Loucy (cell line): Measurements from ENCODE around the gene DENND4C.

ENCODE experiments used
- H2AFZ ChIP-seq: fragments of 200-600 bp; sonication (generic); 2 replicates; pipeline ENCODE4 v1.6.0; 2016; ENCODE audit warnings: antibody characterized with exemption, mild to moderate bottlenecking, low read length, moderate library complexity
- H3F3A ChIP-seq: fragments of 200-600 bp; 2 replicates; pipeline ENCODE4 v1.6.0; 2016; ENCODE audit warnings: antibody characterized with exemption, low read depth, mild to moderate bottlenecking
- H3K27me3 ChIP-seq: fragments of 200-600 bp; sonication (generic); 2 replicates; pipeline ENCODE4 v1.6.1; 2014; ENCODE audit warnings: low read length, mild to moderate bottlenecking; ENCODE audit not compliant: insufficient read depth, poor library complexity, severe bottlenecking
- H3K36me3 ChIP-seq: fragments of 200-600 bp; sonication (generic); 2 replicates; pipeline ENCODE4 v1.6.1; 2016; ENCODE audit warnings: low read length; ENCODE audit not compliant: insufficient read depth
- H3K4me1 ChIP-seq: fragments of 200-600 bp; sonication (generic); 2 replicates; pipeline ENCODE4 v1.5.1; 2014; ENCODE audit warnings: low read length, mild to moderate bottlenecking; ENCODE audit not compliant: insufficient read depth, poor library complexity, severe bottlenecking
- H3K4me2 ChIP-seq: fragments of 200-600 bp; sonication (generic); 2 replicates; pipeline ENCODE4 v1.6.0; 2014; ENCODE audit warnings: antibody characterized with exemption, low read length, low read depth, mild to moderate bottlenecking; ENCODE audit not compliant: poor library complexity, severe bottlenecking
- H3K4me3 ChIP-seq: fragments of 200-600 bp; sonication (generic); 2 replicates; pipeline ENCODE4 v1.5.1; 2014; ENCODE audit warnings: low read length, mild to moderate bottlenecking, mixed read lengths; ENCODE audit not compliant: poor library complexity, severe bottlenecking
- H3K79me2 ChIP-seq: fragments of 200-600 bp; sonication (generic); 2 replicates; pipeline ENCODE4 v1.6.1; 2014; ENCODE audit warnings: low read length; ENCODE audit not compliant: insufficient read depth
- H3K9ac ChIP-seq: fragments of 200-600 bp; sonication (generic); 2 replicates; pipeline ENCODE4 v1.6.0; 2014; ENCODE audit warnings: mild to moderate bottlenecking, low read depth, low read length, moderate library complexity; ENCODE audit not compliant: poor library complexity, severe bottlenecking
- H3K9me2 ChIP-seq: fragments of 200-600 bp; sonication (generic); replicated peaks from 2 replicates; pipeline ENCODE4 v1.6.1; 2016; ENCODE audit warnings: low read depth, low read length, mixed read lengths
- H3K9me3 ChIP-seq: fragments of 200-600 bp; sonication (generic); 2 replicates; pipeline ENCODE4 v1.6.1; 2014; ENCODE audit warnings: mild to moderate bottlenecking, antibody characterized with exemption, low read length, low read depth; ENCODE audit not compliant: insufficient read depth
- H4K20me1 ChIP-seq: fragments of 200-600 bp; sonication (generic); 2 replicates; pipeline ENCODE4 v1.6.0; 2014; ENCODE audit warnings: antibody characterized with exemption, low read length, mild to moderate bottlenecking; ENCODE audit not compliant: insufficient read depth, poor library complexity, severe bottlenecking
- EZH2phosphoT487 ChIP-seq: fragments of 200-600 bp; IDR thresholded peaks from 2 replicates; pipeline ENCODE4 v1.6.1; 2018; ENCODE audit warnings: antibody characterized with exemption, mild to moderate bottlenecking, moderate library complexity, borderline replicate concordance
- TF ChIP-seq, protein P1 (sequence below): fragments of 200-600 bp; sonication (generic); conservative IDR thresholded peaks from 2 replicates; pipeline ENCODE4 v1.5.1; 2014; ENCODE audit warnings: mild to moderate bottlenecking, antibody characterized with exemption, low read length

The DENND4C gene

GRCh38 chr9:19230355-19231125, at the start of gene DENND4C:
DENND4C (plus strand) TSS chr9:19230693; CDS start chr9:19276175, 45,482 bp downstream.
- no peaks in the 10 kb centered on the region for H3K36me3 ChIP-seq
- peak within 1 kb of the TSS; percentile 96 for H2AFZ ChIP-seq
- no peak for TF ChIP-seq EZH2phosphoT487
- TF ChIP-seq, protein P1, sequence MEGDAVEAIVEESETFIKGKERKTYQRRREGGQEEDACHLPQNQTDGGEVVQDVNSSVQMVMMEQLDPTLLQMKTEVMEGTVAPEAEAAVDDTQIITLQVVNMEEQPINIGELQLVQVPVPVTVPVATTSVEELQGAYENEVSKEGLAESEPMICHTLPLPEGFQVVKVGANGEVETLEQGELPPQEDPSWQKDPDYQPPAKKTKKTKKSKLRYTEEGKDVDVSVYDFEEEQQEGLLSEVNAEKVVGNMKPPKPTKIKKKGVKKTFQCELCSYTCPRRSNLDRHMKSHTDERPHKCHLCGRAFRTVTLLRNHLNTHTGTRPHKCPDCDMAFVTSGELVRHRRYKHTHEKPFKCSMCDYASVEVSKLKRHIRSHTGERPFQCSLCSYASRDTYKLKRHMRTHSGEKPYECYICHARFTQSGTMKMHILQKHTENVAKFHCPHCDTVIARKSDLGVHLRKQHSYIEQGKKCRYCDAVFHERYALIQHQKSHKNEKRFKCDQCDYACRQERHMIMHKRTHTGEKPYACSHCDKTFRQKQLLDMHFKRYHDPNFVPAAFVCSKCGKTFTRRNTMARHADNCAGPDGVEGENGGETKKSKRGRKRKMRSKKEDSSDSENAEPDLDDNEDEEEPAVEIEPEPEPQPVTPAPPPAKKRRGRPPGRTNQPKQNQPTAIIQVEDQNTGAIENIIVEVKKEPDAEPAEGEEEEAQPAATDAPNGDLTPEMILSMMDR: no peak
- H3K9me3 ChIP-seq: no peaks in the 10 kb centered on the region
- no peaks in the 10 kb centered on the region for H3F3A ChIP-seq
- peak within 1 kb of the TSS; percentile 88 for H3K9ac ChIP-seq
- peak within 1 kb of the TSS; percentile 85 for H3K4me3 ChIP-seq
- peaks cover 32% of the 10 kb centered on the region for H4K20me1 ChIP-seq
- peaks cover 30% of the 10 kb centered on the region for H3K4me1 ChIP-seq
- H3K9me2 ChIP-seq: no peaks in the 10 kb centered on the region
- no peaks in the 10 kb centered on the region for H3K27me3 ChIP-seq
- H3K4me2 ChIP-seq: peak within 1 kb of the TSS; percentile 91
- peaks cover 56% of the 10 kb centered on the region for H3K79me2 ChIP-seq

- Histone ChIP-seq H3K4me2 (no peak overlapping the region), H3K79me2 (no peaks in the 10 kb centered on the region)
- TF ChIP-seq, protein P1: no peak
Observed at GRCh38 chr9:19180991-19181390, 49.5 kb upstream of the DENND4C start.

DNA sequence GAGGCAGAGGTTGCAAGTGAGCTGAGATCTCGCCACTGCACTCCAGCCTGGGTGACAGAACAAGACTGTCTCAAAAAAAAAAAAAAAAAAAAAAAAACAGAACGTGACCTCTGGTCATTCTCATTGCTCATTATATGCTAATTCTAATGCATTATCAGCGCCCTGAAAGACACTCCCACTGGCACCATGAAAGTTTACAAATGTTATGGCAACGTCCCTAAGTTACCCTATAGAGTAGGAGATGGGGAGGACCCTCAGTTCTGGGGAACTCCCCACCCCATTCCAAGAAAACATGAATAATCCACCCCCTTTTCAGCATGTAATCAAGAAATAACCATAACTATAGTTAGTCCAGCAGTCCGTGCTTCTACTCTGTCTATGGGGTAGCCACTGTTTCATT, 48.9 kb upstream of the DENND4C start:
- H3K4me3 ChIP-seq: no peak overlapping the region
- no peaks in the 10 kb centered on the region for H3K79me2 ChIP-seq
- H2AFZ ChIP-seq: no peak overlapping the region
- H3F3A ChIP-seq: peaks cover 3% of the 10 kb centered on the region; the same call in 1 of the 2 replicates
- no peak overlapping the region for H3K4me2 ChIP-seq
- no peaks in the 10 kb centered on the region for H3K27me3 ChIP-seq
- no peaks in the 10 kb centered on the region for H3K9me3 ChIP-seq
- no peaks in the 10 kb centered on the region for H3K36me3 ChIP-seq
- no peak overlapping the region for H3K9ac ChIP-seq
- H4K20me1 ChIP-seq: no peaks in the 10 kb centered on the region
- TF ChIP-seq EZH2phosphoT487: no peak
- TF ChIP-seq, protein P1: no peak
- peaks cover 20% of the 10 kb centered on the region for H3K4me1 ChIP-seq
- no peaks in the 10 kb centered on the region for H3K9me2 ChIP-seq

More at GRCh38 chr9:19180991-19181390, 49.5 kb upstream of the DENND4C start:
- H3K36me3 ChIP-seq: no peaks in the 10 kb centered on the region
- no peaks in the 10 kb centered on the region for H3K27me3 ChIP-seq
- H4K20me1 ChIP-seq: no peaks in the 10 kb centered on the region
- no peak overlapping the region for H3K4me3 ChIP-seq
- H3K4me1 ChIP-seq: peaks cover 20% of the 10 kb centered on the region
- no peaks in the 10 kb centered on the region for H3K9me3 ChIP-seq
- H3K9ac ChIP-seq: no peak overlapping the region
- no peak overlapping the region for H2AFZ ChIP-seq
- H3K9me2 ChIP-seq: no peaks in the 10 kb centered on the region
- peaks cover 3% of the 10 kb centered on the region; the same call in 1 of the 2 replicates for H3F3A ChIP-seq
